Measurements from ENCODE around the gene ARNT2.

ARNT2 gene

GRCh38 chr15:80559320-80559693 is 155.1 kb downstream of the ARNT2 start:
- Mint-ChIP-seq H3K4me3 (no peak overlapping the region), H3K27ac (no peak overlapping the region), H3K27me3 (ENCODE audit: low read depth, poor library complexity) (peaks cover 7% of the 10 kb centered on the region), H3K36me3 (ENCODE audit: low read depth) (peaks cover 37% of the 10 kb centered on the region), H3K4me1 (peaks cover 28% of the 10 kb centered on the region), H3K9me3 (no peaks in the 10 kb centered on the region)
- no peak for DNase-seq
- TF ChIP-seq CTCF (IDR thresholded peaks at IDR 0.05): no peak

DNA sequence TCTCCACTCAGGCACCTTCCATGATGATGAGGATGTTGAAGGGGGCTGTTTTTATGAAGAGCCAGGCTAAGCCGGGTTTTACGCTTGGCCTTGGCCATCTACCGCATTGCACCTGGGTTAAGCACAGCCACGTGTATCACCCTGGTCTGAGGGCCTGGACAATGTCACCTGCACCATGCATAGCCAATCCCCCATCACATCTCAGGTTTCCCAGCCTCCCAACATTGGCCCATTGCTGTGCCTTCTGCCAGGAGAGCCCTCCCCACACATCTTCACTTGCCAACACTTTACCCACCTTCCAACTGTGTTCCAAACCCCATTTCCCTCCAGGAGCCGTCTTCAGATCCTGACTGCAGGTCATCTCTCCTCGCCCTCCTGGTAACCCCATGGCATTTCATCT is 155.6 kb downstream of the ARNT2 start:
- no peak overlapping the region for H3K27ac Mint-ChIP-seq
- peaks cover 7% of the 10 kb centered on the region for H3K27me3 Mint-ChIP-seq (ENCODE audit: low read depth, poor library complexity)
- no peak for DNase-seq
- no peak for TF ChIP-seq CTCF (IDR thresholded peaks at IDR 0.05)
- peaks cover 28% of the 10 kb centered on the region for H3K4me1 Mint-ChIP-seq
- H3K36me3 Mint-ChIP-seq (ENCODE audit: low read depth): peaks cover 35% of the 10 kb centered on the region
- H3K9me3 Mint-ChIP-seq: no peaks in the 10 kb centered on the region
- no peak overlapping the region for H3K4me3 Mint-ChIP-seq

- peaks cover 7% of the 10 kb centered on the region for H3K27me3 Mint-ChIP-seq (ENCODE audit: low read depth, poor library complexity)
- no peak overlapping the region for H3K27ac Mint-ChIP-seq
- no peak for TF ChIP-seq CTCF (IDR thresholded peaks at IDR 0.05)
- no peak for DNase-seq
- peaks cover 28% of the 10 kb centered on the region for H3K4me1 Mint-ChIP-seq
- H3K36me3 Mint-ChIP-seq (ENCODE audit: low read depth): peaks cover 27% of the 10 kb centered on the region
- no peak overlapping the region for H3K4me3 Mint-ChIP-seq
- no peaks in the 10 kb centered on the region for H3K9me3 Mint-ChIP-seq
Measured at GRCh38 chr15:80560601-80561400, 156.6 kb downstream of the ARNT2 start.

GRCh38 chr15:80561500-80561899 is 157.3 kb downstream of the ARNT2 start:
- TF ChIP-seq CTCF (IDR thresholded peaks at IDR 0.05): no peak
- no peak for DNase-seq
- H3K27ac Mint-ChIP-seq: no peak overlapping the region
- no peaks in the 10 kb centered on the region for H3K9me3 Mint-ChIP-seq
- H3K36me3 Mint-ChIP-seq (ENCODE audit: low read depth): peaks cover 28% of the 10 kb centered on the region
- peaks cover 8% of the 10 kb centered on the region for H3K27me3 Mint-ChIP-seq (ENCODE audit: low read depth, poor library complexity)
- H3K4me1 Mint-ChIP-seq: peaks cover 28% of the 10 kb centered on the region
- no peak overlapping the region for H3K4me3 Mint-ChIP-seq

DNA sequence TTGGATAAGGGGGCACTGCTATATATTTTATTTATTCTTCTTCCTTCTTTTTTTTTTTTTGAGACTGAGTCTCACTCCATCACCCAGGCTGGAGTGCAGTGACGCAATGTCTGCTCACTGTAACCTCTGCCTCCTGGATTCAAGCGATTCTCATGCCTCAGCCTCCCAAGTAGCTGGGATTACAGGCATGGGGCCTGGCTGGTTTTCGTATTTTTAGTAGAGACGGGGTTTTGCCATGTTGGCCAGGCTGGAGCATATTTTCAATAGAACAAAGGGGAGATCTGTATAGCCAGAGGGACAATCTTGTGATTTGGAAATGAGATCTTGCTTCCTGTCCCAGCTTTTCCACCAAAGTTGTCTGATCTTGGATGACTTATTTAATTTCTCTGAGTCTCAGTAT is 157.9 kb downstream of the ARNT2 start:
- peaks cover 28% of the 10 kb centered on the region for H3K36me3 Mint-ChIP-seq (ENCODE audit: low read depth)
- no peak overlapping the region for H3K27ac Mint-ChIP-seq
- H3K9me3 Mint-ChIP-seq: no peaks in the 10 kb centered on the region
- peaks cover 6% of the 10 kb centered on the region for H3K27me3 Mint-ChIP-seq (ENCODE audit: low read depth, poor library complexity)
- TF ChIP-seq CTCF (IDR thresholded peaks at IDR 0.05): no peak
- H3K4me3 Mint-ChIP-seq: no peak overlapping the region
- peaks cover 25% of the 10 kb centered on the region for H3K4me1 Mint-ChIP-seq
- no peak for DNase-seq

GRCh38 chr15:80562846-80563245 is 158.7 kb downstream of the ARNT2 start:
- Mint-ChIP-seq H3K4me3 (no peak overlapping the region), H3K36me3 (ENCODE audit: low read depth) (peaks cover 20% of the 10 kb centered on the region), H3K27me3 (ENCODE audit: low read depth, poor library complexity) (peaks cover 8% of the 10 kb centered on the region), H3K27ac (no peak overlapping the region), H3K4me1 (peaks cover 26% of the 10 kb centered on the region), H3K9me3 (no peaks in the 10 kb centered on the region)
- TF ChIP-seq CTCF (IDR thresholded peaks at IDR 0.05): no peak
- DNase-seq: no peak

All from nephron progenitor cell (in vitro differentiated cells).